C4-2B (cell line): Measurements from ENCODE around the gene TMEM234.

Experiments used
- H3K27ac ChIP-seq: fragments of 450-650 bp; 2 replicates; pipeline ENCODE4 v1.5.1; 2017
- ZFX ChIP-seq: fragments of 450-650 bp; IDR thresholded peaks from 2 replicates; pipeline ENCODE4 v1.6.1; 2017
- TF ChIP-seq, protein P1 (sequence below): fragments of 450-650 bp; conservative IDR thresholded peaks from 2 replicates; pipeline ENCODE4 v1.5.1; 2017; ENCODE audit warnings: mild to moderate bottlenecking

Gene TMEM234

GRCh38 chr1:32232558-32233304 is 10.6 kb upstream of the TMEM234 start:
- TF ChIP-seq, protein P1, sequence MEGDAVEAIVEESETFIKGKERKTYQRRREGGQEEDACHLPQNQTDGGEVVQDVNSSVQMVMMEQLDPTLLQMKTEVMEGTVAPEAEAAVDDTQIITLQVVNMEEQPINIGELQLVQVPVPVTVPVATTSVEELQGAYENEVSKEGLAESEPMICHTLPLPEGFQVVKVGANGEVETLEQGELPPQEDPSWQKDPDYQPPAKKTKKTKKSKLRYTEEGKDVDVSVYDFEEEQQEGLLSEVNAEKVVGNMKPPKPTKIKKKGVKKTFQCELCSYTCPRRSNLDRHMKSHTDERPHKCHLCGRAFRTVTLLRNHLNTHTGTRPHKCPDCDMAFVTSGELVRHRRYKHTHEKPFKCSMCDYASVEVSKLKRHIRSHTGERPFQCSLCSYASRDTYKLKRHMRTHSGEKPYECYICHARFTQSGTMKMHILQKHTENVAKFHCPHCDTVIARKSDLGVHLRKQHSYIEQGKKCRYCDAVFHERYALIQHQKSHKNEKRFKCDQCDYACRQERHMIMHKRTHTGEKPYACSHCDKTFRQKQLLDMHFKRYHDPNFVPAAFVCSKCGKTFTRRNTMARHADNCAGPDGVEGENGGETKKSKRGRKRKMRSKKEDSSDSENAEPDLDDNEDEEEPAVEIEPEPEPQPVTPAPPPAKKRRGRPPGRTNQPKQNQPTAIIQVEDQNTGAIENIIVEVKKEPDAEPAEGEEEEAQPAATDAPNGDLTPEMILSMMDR: no peak
- no peak for TF ChIP-seq ZFX
- no peak overlapping the region for H3K27ac ChIP-seq

GRCh38 chr1:32231843-32232432 is 9.8 kb upstream of the TMEM234 start:
- no peak overlapping the region for H3K27ac ChIP-seq
- TF ChIP-seq, protein P1: no peak
- no peak for TF ChIP-seq ZFX

DNA sequence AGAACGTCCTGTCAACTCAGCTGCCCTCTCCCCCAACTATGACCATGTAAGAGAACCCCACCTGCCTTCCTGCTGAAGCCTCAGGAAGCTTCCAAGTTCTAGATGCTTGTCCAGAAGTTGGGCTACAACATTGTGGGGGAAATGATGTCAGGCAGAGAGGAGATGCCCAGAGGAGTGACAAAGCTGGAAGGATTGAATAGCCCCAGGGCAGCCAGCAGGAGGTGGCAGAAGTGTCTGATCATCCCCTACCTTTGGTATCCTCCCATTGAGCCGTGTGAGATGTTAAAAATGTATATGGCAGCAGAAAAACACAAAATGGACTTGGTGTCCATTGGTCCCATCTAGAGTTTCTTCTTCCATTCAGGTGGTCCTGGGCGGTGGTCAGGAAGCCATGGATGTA is 6.6 kb upstream of the TMEM234 start:
- no peak overlapping the region for H3K27ac ChIP-seq
- TF ChIP-seq, protein P1: no peak
- TF ChIP-seq ZFX: no peak

GRCh38 chr1:32224285-32224684 is 2.1 kb upstream of the TMEM234 start:
- TF ChIP-seq ZFX: no peak
- TF ChIP-seq, protein P1: no peak
- H3K27ac ChIP-seq: peak overlapping the region; percentile 88

- H3K27ac ChIP-seq: peak overlapping the region; percentile 88
- TF ChIP-seq, protein P1: no peak
- TF ChIP-seq ZFX: no peak
Measured at GRCh38 chr1:32223683-32224082, 1.5 kb upstream of the TMEM234 start.

- no peak for TF ChIP-seq ZFX
- TF ChIP-seq, protein P1: no peak
- H3K27ac ChIP-seq: peak overlapping the region; percentile 88
Measured at GRCh38 chr1:32221581-32221979, 573 bp downstream of the TMEM234 start.

GRCh38 chr1:32220746-32221580 is 1.2 kb downstream of the TMEM234 start:
- TF ChIP-seq ZFX: no peak
- TF ChIP-seq, protein P1: no peak
- peak overlapping the region; percentile 88; the same call in 1 of the 2 replicates for H3K27ac ChIP-seq
